ENCODE data around the gene SLC35A5.

GRCh38 chr3:112594856-112595255, 33.0 kb downstream of the SLC35A5 start:
- TF ChIP-seq, protein P1, sequence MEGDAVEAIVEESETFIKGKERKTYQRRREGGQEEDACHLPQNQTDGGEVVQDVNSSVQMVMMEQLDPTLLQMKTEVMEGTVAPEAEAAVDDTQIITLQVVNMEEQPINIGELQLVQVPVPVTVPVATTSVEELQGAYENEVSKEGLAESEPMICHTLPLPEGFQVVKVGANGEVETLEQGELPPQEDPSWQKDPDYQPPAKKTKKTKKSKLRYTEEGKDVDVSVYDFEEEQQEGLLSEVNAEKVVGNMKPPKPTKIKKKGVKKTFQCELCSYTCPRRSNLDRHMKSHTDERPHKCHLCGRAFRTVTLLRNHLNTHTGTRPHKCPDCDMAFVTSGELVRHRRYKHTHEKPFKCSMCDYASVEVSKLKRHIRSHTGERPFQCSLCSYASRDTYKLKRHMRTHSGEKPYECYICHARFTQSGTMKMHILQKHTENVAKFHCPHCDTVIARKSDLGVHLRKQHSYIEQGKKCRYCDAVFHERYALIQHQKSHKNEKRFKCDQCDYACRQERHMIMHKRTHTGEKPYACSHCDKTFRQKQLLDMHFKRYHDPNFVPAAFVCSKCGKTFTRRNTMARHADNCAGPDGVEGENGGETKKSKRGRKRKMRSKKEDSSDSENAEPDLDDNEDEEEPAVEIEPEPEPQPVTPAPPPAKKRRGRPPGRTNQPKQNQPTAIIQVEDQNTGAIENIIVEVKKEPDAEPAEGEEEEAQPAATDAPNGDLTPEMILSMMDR (IDR thresholded peaks at IDR 0.05), result no peak
- no peak for TF ChIP-seq POLR2A (IDR thresholded peaks at IDR 0.05)

Data from lower leg skin (tissue), 3 donors.